Activated CD4-positive, alpha-beta T cell treated with anti-CD3 and anti-CD28 coated beads for 1 hour (primary cell): ENCODE results near the gene TNFRSF1B.

ENCODE experiments used
- DNase-seq: peaks from one replicate; pipeline ENCODE4 v3.0.0-alpha.2; 2020

Gene TNFRSF1B

GRCh38 chr1:12142141-12142823 lies 24.5 kb upstream of the TNFRSF1B start:
- no peak for DNase-seq

GRCh38 chr1:12142891-12143630 lies 23.7 kb upstream of the TNFRSF1B start:
- DNase-seq = no peak

- no peak for DNase-seq
Measured at GRCh38 chr1:12143631-12144155, 23.1 kb upstream of the TNFRSF1B start.

- DNase-seq = no peak
Measured at GRCh38 chr1:12144236-12144635, 22.6 kb upstream of the TNFRSF1B start.

- no peak for DNase-seq
Measured at GRCh38 chr1:12144969-12145368, 21.8 kb upstream of the TNFRSF1B start.

- no peak for DNase-seq
Measured at GRCh38 chr1:12145616-12146342, 21.0 kb upstream of the TNFRSF1B start.

GRCh38 chr1:12146343-12147112 lies 20.3 kb upstream of the TNFRSF1B start:
- DNase-seq = no peak

GRCh38 chr1:12147201-12147701 lies 19.5 kb upstream of the TNFRSF1B start:
- DNase-seq = no peak

- DNase-seq = no peak
Measured at GRCh38 chr1:12148160-12148957, 18.4 kb upstream of the TNFRSF1B start.

GRCh38 chr1:12148958-12149790 lies 17.6 kb upstream of the TNFRSF1B start:
- no peak for DNase-seq

GRCh38 chr1:12149791-12150175 lies 17.0 kb upstream of the TNFRSF1B start:
- DNase-seq = no peak

- no peak for DNase-seq
Measured at GRCh38 chr1:12150456-12151200, 16.2 kb upstream of the TNFRSF1B start.

GRCh38 chr1:12151465-12151864 lies 15.3 kb upstream of the TNFRSF1B start:
- DNase-seq = no peak

GRCh38 chr1:12152113-12152891 lies 14.5 kb upstream of the TNFRSF1B start:
- DNase-seq = no peak

- DNase-seq = no peak
Measured at GRCh38 chr1:12153181-12153785, 13.5 kb upstream of the TNFRSF1B start.

GRCh38 chr1:12155328-12155727 lies 11.5 kb upstream of the TNFRSF1B start:
- DNase-seq = no peak

- no peak for DNase-seq
Measured at GRCh38 chr1:12157366-12158231, 9.2 kb upstream of the TNFRSF1B start.
